SU-DHL-6 (cell line): ENCODE measurements around the gene PUS1.

Experiments
- H2AFZ ChIP-seq: fragments of 200-600 bp; sonication (generic); 2 replicates; pipeline ENCODE4 v1.6.1; 2014; ENCODE audit warnings: low read depth, mild to moderate bottlenecking, moderate library complexity, mixed read lengths, antibody characterized with exemption, low read length; ENCODE audit not compliant: severe bottlenecking
- H3F3A ChIP-seq: fragments of 200-600 bp; shearing (Covaris generic); 2 replicates; pipeline ENCODE4 v1.6.0; 2016; ENCODE audit warnings: antibody characterized with exemption, mild to moderate bottlenecking; ENCODE audit not compliant: insufficient read depth
- H3K27ac ChIP-seq: fragments of 200-600 bp; sonication (generic); 2 replicates; pipeline ENCODE4 v1.5.1; 2016; ENCODE audit warnings: low read depth, mild to moderate bottlenecking, low read length, moderate library complexity, mixed read lengths
- H3K27me3 ChIP-seq: fragments of 200-600 bp; sonication (generic), shearing (Covaris generic); 2 replicates; pipeline ENCODE4 v1.6.0; 2014; ENCODE audit warnings: mild to moderate bottlenecking, low read length
- H3K36me3 ChIP-seq: fragments of 200-600 bp; sonication (generic); 2 replicates; pipeline ENCODE4 v1.6.1; 2014; ENCODE audit warnings: mild to moderate bottlenecking, low read length, mixed read lengths
- H3K4me2 ChIP-seq: fragments of 300-600, 200-600 bp; shearing (Covaris generic), sonication (generic); 2 replicates; pipeline ENCODE4 v1.6.0; 2014; ENCODE audit warnings: low read length, low read depth, mild to moderate bottlenecking; ENCODE audit not compliant: poor library complexity, severe bottlenecking
- H3K4me3 ChIP-seq: fragments of 200-600 bp; sonication (generic); 2 replicates; pipeline ENCODE4 v1.5.1; 2014; ENCODE audit warnings: antibody characterized with exemption, low read length, mild to moderate bottlenecking, mixed read lengths; ENCODE audit not compliant: insufficient read depth, poor library complexity, severe bottlenecking
- H3K79me2 ChIP-seq: fragments of 200-600 bp; sonication (generic); 2 replicates; pipeline ENCODE4 v1.6.1; 2014; ENCODE audit warnings: mild to moderate bottlenecking, low read length, moderate library complexity; ENCODE audit not compliant: insufficient read depth
- H3K9ac ChIP-seq: fragments of 200-600 bp; sonication (generic); 2 replicates; pipeline ENCODE4 v1.7.0; 2014; ENCODE audit warnings: mild to moderate bottlenecking, low read length
- H3K9me2 ChIP-seq: fragments of 200-600 bp; sonication (generic); replicated peaks from 2 replicates; pipeline ENCODE4 v1.6.1; 2014; ENCODE audit warnings: low read length; ENCODE audit not compliant: insufficient read depth
- H3K9me3 ChIP-seq: fragments of 200-600 bp; sonication (generic); 2 replicates; pipeline ENCODE4 v1.6.1; 2014; ENCODE audit warnings: low read length, mixed read lengths; ENCODE audit not compliant: insufficient read depth
- H4K20me1 ChIP-seq: fragments of 200-600 bp; sonication (generic); 2 replicates; pipeline ENCODE4 v1.6.1; 2014; ENCODE audit warnings: low read depth, mild to moderate bottlenecking, antibody characterized with exemption, low read length, moderate library complexity, mixed read lengths
- CTCF ChIP-seq: fragments of 200-600 bp; sonication (generic); IDR thresholded peaks from one replicate; pipeline ENCODE4 v1.5.1; 2017; ENCODE audit warnings: antibody characterized with exemption, mild to moderate bottlenecking, low read length, moderate library complexity; ENCODE audit not compliant: insufficient read depth, poor library complexity, severe bottlenecking
- EZH2phosphoT487 ChIP-seq: fragments of 200-600 bp; sonication (generic), shearing (Covaris generic); conservative IDR thresholded peaks from 2 replicates; pipeline ENCODE4 v1.6.1; 2018; ENCODE audit warnings: mild to moderate bottlenecking, antibody characterized with exemption, low read length, moderate library complexity, mixed read lengths

PUS1 gene

GRCh38 chr12:131923260-131923659 is 5.8 kb upstream of the PUS1 start:
- H3K27ac ChIP-seq = no peak overlapping the region
- no peaks in the 10 kb centered on the region for H3K9me2 ChIP-seq
- no peak overlapping the region for H3K4me3 ChIP-seq
- H3K36me3 ChIP-seq = no peaks in the 10 kb centered on the region
- H3K9me3 ChIP-seq = no peaks in the 10 kb centered on the region
- H3F3A ChIP-seq = peaks cover 10% of the 10 kb centered on the region; the same call in 1 of the 2 replicates
- H3K9ac ChIP-seq = no peak overlapping the region
- TF ChIP-seq EZH2phosphoT487 = no peak
- TF ChIP-seq CTCF = no peak
- H4K20me1 ChIP-seq = 0 out of 2 replicates have a peak, but pooled peaks cover 8% of the 10 kb centered on the region
- no peaks in the 10 kb centered on the region for H3K79me2 ChIP-seq
- no peaks in the 10 kb centered on the region for H3K27me3 ChIP-seq
- H2AFZ ChIP-seq = no peak overlapping the region
- no peak overlapping the region for H3K4me2 ChIP-seq

GRCh38 chr12:131927110-131928079 is 1.7 kb upstream of the PUS1 start:
- H3K9ac ChIP-seq = no peak overlapping the region
- TF ChIP-seq EZH2phosphoT487 = no peak
- no peak for TF ChIP-seq CTCF

GRCh38 chr12:131928080-131928710 is 881 bp upstream of the PUS1 start:
- H4K20me1 ChIP-seq = no peaks in the 10 kb centered on the region; the same call in 1 of the 2 replicates
- H3K27ac ChIP-seq = no peak overlapping the region
- H3K4me3 ChIP-seq = peak overlapping the region; percentile 67
- no peaks in the 10 kb centered on the region for H3K9me3 ChIP-seq
- H2AFZ ChIP-seq = peak overlapping the region; percentile 94
- H3K4me2 ChIP-seq = peak overlapping the region; percentile 87
- H3K9me2 ChIP-seq = no peaks in the 10 kb centered on the region
- peaks cover 20% of the 10 kb centered on the region for H3K79me2 ChIP-seq
- peak overlapping the region; percentile 79 for H3K9ac ChIP-seq
- peaks cover 12% of the 10 kb centered on the region; the same call in 1 of the 2 replicates for H3K36me3 ChIP-seq
- H3K27me3 ChIP-seq = no peaks in the 10 kb centered on the region
- TF ChIP-seq CTCF (no peak), EZH2phosphoT487 (no peak)
- H3F3A ChIP-seq = peaks cover 10% of the 10 kb centered on the region; the same call in 1 of the 2 replicates

More at GRCh38 chr12:131927110-131928079, 1.7 kb upstream of the PUS1 start:
- Histone ChIP-seq H3K79me2 (peaks cover 20% of the 10 kb centered on the region), H3K36me3 (0 out of 2 replicates have a peak, but pooled peaks cover 6% of the 10 kb centered on the region), H3K27me3 (no peaks in the 10 kb centered on the region), H3F3A (peaks cover 10% of the 10 kb centered on the region; the same call in 1 of the 2 replicates), H3K4me2 (no peak overlapping the region), H3K4me3 (no peak overlapping the region), H3K9me3 (no peaks in the 10 kb centered on the region), H3K9me2 (no peaks in the 10 kb centered on the region), H2AFZ (no peak overlapping the region), H4K20me1 (peaks cover 8% of the 10 kb centered on the region; the same call in 1 of the 2 replicates), H3K27ac (no peak overlapping the region)
